Brain microvascular endothelial cell (primary cell): ENCODE data around the gene FNBP1L.
"Not testable (repeated sequence)": the region's sequence is repeated elsewhere in the genome, so short reads cannot be mapped to it uniquely, and the experiment has no call there.

ENCODE experiments used
- DNase-seq: peaks from one replicate; pipeline ENCODE4 v3.0.0-alpha.2; 2020
- H3K27ac ChIP-seq: fragments of 250-450 bp; sonication (Bioruptor Pico); 2 replicates; pipeline ENCODE4 v1.5.1; 2020; ENCODE audit warnings: mild to moderate bottlenecking, moderate library complexity
- H3K27me3 ChIP-seq: fragments of 250-450 bp; sonication (Bioruptor Pico); replicated peaks from 2 replicates; pipeline ENCODE4 v1.5.1; 2020; ENCODE audit warnings: mild to moderate bottlenecking
- H3K36me3 ChIP-seq: fragments of 250-450 bp; sonication (Bioruptor Pico); replicated peaks from 2 replicates; pipeline ENCODE4 v1.5.1; 2020; ENCODE audit warnings: mild to moderate bottlenecking
- H3K4me3 ChIP-seq: 2 replicates; pipeline ENCODE4 v1.5.1; 2011; ENCODE audit warnings: low read depth, mild to moderate bottlenecking, control low read depth, low read length, moderate library complexity
- CTCF ChIP-seq: IDR thresholded peaks from 2 replicates; pipeline ENCODE4 v1.5.1; 2011; ENCODE audit warnings: low read depth, mild to moderate bottlenecking, moderate library complexity, low read length, control low read depth, inconsistent platforms; ENCODE audit errors: missing control alignments
- in situ Hi-C: cut with HindIII; loops from 2 replicates; pipeline ENCODE4 v1.10.0; 2017; ENCODE audit warnings: low sequenced_read_pairs, low pct_ligation_motif_present

The FNBP1L gene

DNA sequence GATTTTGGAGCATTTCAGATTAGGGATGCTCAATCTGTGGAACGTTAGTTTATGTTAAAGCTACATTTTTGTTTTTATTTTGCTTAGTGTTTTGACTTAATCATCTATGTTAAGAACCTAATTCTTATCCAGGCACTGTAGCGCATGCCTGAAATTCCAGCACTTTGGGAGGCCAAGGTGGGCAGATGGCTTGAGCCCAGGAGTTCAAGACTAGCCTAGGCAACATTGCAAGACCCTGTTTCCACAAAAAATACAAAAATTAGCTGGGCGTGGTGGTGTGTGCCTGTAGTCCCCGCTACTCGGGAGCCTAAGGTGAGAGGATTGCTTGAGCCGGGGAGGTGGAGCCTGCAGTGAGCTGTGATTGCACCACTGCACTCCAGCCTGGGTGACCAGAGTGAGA is 23.4 kb downstream of the FNBP1L start:
- H3K27me3 ChIP-seq, result no peaks in the 10 kb centered on the region
- in situ Hi-C loops, result no loop called here
- H3K36me3 ChIP-seq, result no peaks in the 10 kb centered on the region
- TF ChIP-seq CTCF, result no peak
- no peak overlapping the region for H3K27ac ChIP-seq
- no peak for DNase-seq
- no peak overlapping the region for H3K4me3 ChIP-seq

GRCh38 chr1:93471911-93472310 is 24.0 kb downstream of the FNBP1L start:
- peak; percentile 82 for DNase-seq
- H3K27me3 ChIP-seq, result no peaks in the 10 kb centered on the region
- in situ Hi-C loops, result no loop called here
- no peak for TF ChIP-seq CTCF
- H3K27ac ChIP-seq, result no peak overlapping the region
- no peak overlapping the region for H3K4me3 ChIP-seq
- H3K36me3 ChIP-seq, result no peaks in the 10 kb centered on the region

DNA sequence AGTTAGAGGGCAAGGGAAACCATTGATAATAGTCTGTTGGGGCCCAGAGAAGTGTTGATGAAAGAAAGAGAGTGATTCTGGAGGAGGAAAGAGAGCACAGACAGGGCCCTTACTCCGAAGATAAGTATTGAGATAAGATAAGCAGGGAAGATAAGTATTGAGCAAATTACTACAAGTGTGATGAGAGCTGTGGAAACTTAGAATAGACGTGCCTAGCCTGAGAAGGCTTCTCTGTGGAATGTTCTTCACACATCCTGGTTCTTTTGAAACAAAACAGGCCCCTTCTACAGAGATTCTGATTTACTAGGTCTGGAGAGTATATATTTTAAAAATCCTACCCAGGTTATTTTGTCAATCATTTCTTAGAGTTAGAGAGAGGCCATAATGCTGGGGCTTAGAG is 26.4 kb downstream of the FNBP1L start:
- in situ Hi-C loops, result no loop called here
- TF ChIP-seq CTCF, result no peak
- peak; percentile 7 for DNase-seq
- H3K36me3 ChIP-seq, result no peaks in the 10 kb centered on the region
- H3K27me3 ChIP-seq, result no peaks in the 10 kb centered on the region
- H3K27ac ChIP-seq, result no peak overlapping the region
- H3K4me3 ChIP-seq, result no peak overlapping the region

DNA sequence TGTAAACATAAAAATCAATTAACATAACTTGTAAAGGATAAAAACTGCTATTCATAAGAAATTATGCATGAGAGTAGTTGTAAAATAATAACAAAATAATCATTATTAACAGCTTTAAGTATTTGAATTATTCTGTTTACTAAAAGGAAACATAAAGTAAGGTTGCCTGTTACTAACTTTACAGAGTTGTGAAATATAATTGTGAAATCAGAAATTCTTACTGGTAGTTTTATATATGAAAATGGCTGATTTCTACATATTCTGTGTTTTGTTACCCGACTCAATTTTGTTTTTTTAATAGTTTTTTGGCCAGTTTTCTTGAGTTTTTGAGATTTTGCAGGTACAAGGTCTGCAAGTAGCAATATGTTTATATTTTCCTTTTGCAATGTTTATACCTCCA is 27.8 kb downstream of the FNBP1L start:
- in situ Hi-C loops, result no loop called here
- H3K27me3 ChIP-seq, result no peaks in the 10 kb centered on the region
- no peaks in the 10 kb centered on the region for H3K36me3 ChIP-seq
- TF ChIP-seq CTCF, result no peak
- no peak overlapping the region for H3K27ac ChIP-seq
- no peak overlapping the region for H3K4me3 ChIP-seq
- no peak for DNase-seq

GRCh38 chr1:93479133-93479745 is 31.3 kb downstream of the FNBP1L start:
- H3K27me3 ChIP-seq, H3K4me3 ChIP-seq, H3K36me3 ChIP-seq, in situ Hi-C loops, H3K27ac ChIP-seq, DNase-seq: not testable (repeated sequence)

DNA sequence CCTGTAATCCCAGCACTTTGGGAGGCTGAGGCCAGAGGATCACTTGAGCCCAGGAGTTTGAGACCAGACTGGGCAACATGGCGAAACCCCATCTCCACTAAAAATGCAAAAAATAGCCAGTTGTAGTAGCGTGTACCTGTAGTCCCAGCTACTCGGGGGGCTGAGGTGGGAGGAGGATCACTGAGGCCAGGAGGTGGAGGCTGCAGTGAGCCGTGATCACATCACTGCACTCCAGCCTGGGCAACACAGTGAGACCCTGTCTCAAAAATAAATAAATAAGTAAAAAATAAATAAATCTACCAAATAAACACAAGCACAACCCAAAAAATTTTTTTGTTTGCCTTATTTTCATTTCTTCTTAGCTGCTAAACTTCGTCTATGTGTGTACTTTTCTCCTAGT is 34.0 kb downstream of the FNBP1L start:
- H3K27ac ChIP-seq, H3K27me3 ChIP-seq, DNase-seq, in situ Hi-C loops, H3K4me3 ChIP-seq, H3K36me3 ChIP-seq: not testable (repeated sequence)

DNA sequence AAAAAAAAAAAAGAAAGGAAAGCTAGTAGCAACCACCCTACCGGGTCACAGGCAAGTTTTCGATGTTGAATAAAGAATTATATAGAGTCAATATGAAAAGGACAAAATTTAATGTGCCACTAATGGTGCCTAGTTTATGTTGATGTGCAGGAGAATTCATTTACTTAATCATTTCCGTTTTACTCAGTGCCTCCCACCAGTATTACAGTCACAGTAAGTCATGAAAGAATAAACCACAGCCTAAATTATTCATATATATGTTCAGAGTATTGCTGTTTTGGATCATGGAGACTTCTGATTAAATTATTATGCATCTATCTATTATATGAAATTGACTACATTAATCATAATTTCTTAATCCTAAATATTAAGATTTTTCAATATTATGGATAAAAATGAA is 35.3 kb downstream of the FNBP1L start:
- in situ Hi-C loops, result no loop called here
- no peak for DNase-seq
- no peak for TF ChIP-seq CTCF
- Histone ChIP-seq H3K4me3 (no peak overlapping the region), H3K36me3 (no peaks in the 10 kb centered on the region), H3K27ac (no peak overlapping the region), H3K27me3 (no peaks in the 10 kb centered on the region)
